ENCODE measurements around the gene L3MBTL2.

GRCh38 chr22:41229215-41229614 is 24.1 kb downstream of the L3MBTL2 start:
- TF ChIP-seq FOXA1 (IDR thresholded peaks at IDR 0.05) (no peak), TARDBP (IDR thresholded peaks at IDR 0.05) (no peak), ZNF384 (IDR thresholded peaks at IDR 0.05) (no peak), FOXM1 (IDR thresholded peaks at IDR 0.05; ENCODE audit: borderline replicate concordance) (no peak), NFRKB (IDR thresholded peaks at IDR 0.05) (no peak), PKNOX1 (IDR thresholded peaks at IDR 0.05) (no peak), SUZ12 (IDR thresholded peaks at IDR 0.05) (no peak), SP1 (IDR thresholded peaks at IDR 0.05) (no peak), CTBP1 (IDR thresholded peaks at IDR 0.05; ENCODE audit: borderline replicate concordance) (no peak), L3MBTL2 (conservative IDR thresholded peaks at IDR 0.05) (no peak)
